Putamen (tissue), 1 donor: ENCODE measurements around the gene CACNA1H.
"Not testable (repeated sequence)": the region's sequence is repeated elsewhere in the genome, so short reads cannot be mapped to it uniquely, and the experiment has no call there.

Source experiments
- DNase-seq: peaks from one replicate; pipeline ENCODE4 v3.0.0-alpha.2; 2016; ENCODE audit warnings: low spot score

Gene CACNA1H

DNA sequence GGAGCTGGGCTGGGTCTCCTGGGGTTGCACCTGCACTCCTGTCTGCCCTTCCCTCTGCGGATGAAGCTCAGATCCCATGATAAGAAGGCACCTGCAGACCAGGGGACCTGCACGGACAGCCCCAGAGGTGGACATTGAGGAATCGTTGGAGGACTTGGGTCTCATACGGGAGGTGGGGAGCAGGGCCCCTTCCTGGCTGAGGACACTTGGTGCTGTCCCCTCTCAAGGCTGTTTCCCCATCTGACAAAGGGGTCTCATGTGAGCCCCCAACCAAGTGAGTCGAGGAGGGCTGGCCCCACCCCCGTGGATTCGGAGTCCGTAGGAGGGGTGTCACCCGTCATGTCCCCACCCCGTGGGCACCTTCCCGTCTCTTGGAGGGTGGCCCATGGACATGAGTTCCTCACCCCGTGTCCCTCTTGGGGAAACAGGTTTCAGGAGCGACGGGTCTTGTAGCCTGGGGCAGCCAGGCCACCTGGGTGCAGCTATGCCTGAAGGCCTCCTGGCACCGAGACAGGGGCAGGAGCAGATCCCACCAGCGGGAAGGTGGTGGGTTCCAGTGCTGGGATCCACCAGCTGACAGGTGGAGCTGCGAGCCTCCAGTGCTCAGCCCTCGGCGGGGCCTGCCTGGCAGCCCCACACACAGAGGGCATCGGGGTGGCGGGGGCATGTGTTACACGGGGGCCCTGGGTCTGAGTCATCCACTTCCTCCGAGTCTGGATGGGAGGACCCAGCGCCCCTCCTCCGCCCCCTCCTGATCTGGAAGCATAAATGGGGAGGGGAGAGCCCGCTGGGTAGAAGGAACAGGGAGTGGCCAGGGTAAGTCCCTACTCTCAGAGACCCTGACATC is 102.6 kb downstream of the CACNA1H start, which contains the start of gene TPSD1:
Gene TPSD1 (plus strand): TSS at position 794 of the 847 bp plus-strand sequence. CDS start 212 bp downstream, outside the sequence.
- DNase-seq, result not testable (repeated sequence)

DNA sequence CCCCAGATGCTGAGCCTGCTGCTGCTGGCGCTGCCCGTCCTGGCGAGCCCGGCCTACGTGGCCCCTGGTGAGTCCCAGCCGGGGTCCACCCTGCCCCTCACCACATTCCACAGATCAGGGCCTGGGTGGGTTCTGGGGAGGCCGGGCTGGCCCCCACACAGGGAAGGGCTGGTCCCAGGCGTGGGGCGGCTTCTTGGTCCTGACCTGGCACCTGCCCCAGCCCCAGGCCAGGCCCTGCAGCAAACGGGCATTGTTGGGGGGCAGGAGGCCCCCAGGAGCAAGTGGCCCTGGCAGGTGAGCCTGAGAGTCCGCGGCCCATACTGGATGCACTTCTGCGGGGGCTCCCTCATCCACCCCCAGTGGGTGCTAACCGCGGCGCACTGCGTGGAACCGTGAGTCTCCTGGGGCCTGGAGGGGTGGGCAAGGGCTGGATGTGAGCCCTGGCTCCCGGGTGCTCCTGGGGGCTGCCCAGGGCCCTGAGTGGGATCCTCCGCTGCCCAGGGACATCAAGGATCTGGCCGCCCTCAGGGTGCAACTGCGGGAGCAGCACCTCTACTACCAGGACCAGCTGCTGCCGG is 103.5 kb downstream of the CACNA1H start:
- not testable (repeated sequence) for DNase-seq

DNA sequence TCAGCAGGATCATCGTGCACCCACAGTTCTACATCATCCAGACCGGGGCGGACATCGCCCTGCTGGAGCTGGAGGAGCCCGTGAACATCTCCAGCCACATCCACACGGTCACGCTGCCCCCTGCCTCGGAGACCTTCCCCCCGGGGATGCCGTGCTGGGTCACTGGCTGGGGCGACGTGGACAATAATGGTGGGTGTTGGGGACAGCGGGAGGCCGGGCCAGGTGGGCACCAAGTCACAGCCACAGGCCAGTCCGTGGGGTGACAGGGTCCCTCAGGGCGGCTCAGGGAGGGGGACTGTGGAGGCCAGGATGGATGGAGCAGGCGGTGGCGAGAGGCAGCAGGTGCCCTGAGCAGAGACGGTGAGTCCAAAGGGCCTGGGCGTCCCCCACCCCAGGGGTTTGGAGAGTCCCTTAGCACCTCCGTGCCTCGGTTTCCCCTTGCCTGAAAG is 104.0 kb downstream of the CACNA1H start:
- DNase-seq, result no peak

- no peak for DNase-seq
Observed at GRCh38 chr16:1257561-1258224, 104.8 kb downstream of the CACNA1H start.

DNA sequence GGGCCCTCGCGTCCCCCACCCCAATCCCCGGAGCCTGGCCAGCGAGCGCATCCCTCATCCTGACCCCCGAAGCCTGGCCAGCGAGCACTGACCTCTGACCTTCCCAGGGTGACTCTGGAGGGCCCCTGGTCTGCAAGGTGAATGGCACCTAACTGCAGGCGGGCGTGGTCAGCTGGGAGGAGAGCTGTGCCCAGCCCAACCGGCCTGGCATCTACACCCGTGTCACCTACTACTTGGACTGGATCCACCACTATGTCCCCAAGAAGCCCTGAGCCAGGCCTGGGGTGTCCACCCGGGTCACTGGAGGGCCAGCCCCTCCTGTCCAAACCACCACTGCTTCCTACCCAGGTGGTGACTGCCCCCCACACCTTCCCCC is 105.3 kb downstream of the CACNA1H start:
- DNase-seq, result no peak

GRCh38 chr16:1258906-1259759 is 106.2 kb downstream of the CACNA1H start:
- DNase-seq, result no peak

GRCh38 chr16:1259760-1260068 is 106.8 kb downstream of the CACNA1H start:
- no peak for DNase-seq

DNA sequence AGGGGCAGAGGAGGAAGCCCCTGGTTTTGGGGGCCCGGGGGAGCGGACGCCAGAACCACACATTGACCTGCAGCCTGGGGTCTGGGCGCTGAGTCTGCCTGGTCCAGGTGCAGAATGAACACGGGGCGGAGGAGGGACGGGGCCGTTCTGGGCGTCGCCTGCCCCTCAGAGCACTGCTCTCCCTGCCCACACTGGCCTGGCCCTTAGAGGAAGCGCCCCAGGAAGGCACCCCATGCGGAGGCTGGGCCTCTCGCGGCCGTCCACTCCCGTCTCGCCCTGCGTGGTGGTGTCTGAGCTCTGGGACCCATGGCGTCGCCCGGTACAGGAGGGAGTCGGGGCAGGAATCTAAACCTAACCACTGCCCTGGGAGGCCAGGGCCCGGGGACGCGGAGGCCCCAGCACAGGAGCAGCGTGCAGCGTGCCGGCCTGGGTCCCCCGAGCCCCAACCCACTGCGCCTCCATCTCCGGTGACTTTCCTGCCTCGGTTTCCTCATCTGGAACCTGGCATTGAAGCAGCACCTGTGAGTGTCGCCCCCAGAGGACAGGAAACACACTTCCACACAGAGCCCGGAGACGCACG is 107.3 kb downstream of the CACNA1H start:
- DNase-seq, result no peak

DNA sequence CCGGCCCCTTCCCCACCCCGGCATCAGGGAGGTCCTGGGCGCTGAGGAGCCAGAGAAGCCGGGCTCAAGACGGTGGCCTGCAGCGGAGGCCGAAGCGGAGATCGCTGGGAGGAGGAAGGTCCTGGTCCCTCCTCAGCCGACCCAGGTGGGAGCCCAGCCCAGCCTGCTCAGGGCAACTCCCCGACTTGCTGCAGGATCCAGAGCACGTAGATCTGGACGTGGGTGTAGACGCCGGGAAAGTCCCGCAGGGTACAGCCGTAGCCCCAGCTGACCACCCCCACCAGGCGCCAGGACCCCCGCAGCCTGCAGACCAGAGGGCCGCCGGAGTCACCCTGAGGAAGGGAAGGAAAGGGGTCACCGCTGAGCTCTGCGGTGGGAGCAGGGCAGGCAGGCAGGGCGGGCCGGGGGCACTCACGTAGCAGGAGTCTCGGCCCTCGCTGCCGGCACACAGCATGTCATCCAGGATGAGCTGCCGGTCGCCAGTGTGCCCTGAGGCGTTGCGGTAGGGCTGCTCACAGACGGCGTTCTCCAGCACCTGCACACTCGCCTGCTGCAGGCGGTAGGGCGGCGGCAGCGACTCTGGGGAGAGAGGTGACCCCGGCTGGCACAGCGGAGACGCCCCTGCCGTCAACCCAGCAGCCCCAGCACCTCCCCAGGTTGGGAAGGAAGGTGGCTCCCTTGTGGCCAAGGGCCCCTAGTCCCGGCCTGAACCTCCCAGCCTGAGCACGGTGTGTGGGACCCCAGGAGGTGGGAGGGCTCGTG is 108.4 kb downstream of the CACNA1H start:
- no peak for DNase-seq

GRCh38 chr16:1262210-1262845 is 109.4 kb downstream of the CACNA1H start:
- DNase-seq, result no peak

- no peak for DNase-seq
Observed at GRCh38 chr16:1262846-1263221, 109.9 kb downstream of the CACNA1H start.

GRCh38 chr16:1263591-1264344 is 110.9 kb downstream of the CACNA1H start:
- no peak for DNase-seq

- no peak for DNase-seq
Observed at GRCh38 chr16:1264345-1265089, 111.6 kb downstream of the CACNA1H start.

DNA sequence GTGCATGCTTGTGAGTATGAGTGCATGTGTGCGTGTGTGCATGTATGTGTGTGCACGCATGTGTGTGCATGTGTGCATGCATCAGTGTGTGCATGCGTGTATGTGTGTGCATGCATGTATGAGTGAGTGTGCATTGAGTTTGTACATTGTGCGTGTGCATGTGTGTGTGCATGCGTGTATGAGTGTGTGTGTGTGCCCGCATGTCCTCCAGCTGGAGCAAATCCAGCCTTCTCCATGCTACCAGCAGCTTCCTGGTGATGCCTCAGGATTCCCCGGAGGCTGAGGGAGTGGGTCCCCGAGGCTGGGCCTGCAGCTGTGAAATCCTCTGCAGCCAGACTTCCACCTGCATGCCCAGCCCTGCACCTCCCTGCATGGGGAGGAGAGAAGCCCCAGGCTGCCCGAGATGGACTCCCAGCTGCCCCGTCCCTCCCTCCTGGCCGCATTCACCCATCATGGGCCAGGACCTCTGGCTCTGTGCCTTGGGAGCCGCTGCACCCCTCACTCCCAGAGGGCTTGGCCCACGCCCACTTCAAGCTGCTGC is 112.3 kb downstream of the CACNA1H start:
- DNase-seq, result no peak

DNA sequence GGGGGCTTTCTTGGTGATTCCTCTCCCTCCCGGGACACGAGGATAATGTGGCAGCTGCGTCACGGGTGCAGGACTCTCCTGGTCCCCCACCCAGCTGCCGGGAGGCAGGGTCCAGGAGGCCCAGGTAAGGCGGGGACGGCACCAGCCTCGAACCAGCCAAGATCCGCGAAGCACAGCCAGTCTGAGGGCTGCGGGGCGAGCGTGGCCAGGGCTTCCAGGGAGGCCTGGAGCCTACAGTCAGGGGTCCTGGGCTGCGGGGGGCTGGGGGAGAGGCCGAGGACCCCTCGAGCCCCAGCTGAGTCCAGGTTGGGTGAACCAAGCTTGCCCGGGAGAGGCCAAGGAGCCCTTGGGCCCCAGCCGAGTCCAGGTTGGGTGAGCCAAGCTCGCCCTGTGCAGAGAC is 112.9 kb downstream of the CACNA1H start:
- no peak for DNase-seq

GRCh38 chr16:1269418-1269817 is 116.5 kb downstream of the CACNA1H start:
- not testable (repeated sequence) for DNase-seq

GRCh38 chr16:1271380-1271723 is 118.4 kb downstream of the CACNA1H start:
- no peak for DNase-seq
